Activated T-helper 1 cell treated with Interleukin-2 at 50 U/mL for 16 hours (primary cell): ENCODE data around the gene AATF.

Experiments used
- DNase-seq: peaks from one replicate; pipeline ENCODE4 v3.0.0-alpha.2; 2020; ENCODE audit warnings: low read depth

AATF gene

DNA sequence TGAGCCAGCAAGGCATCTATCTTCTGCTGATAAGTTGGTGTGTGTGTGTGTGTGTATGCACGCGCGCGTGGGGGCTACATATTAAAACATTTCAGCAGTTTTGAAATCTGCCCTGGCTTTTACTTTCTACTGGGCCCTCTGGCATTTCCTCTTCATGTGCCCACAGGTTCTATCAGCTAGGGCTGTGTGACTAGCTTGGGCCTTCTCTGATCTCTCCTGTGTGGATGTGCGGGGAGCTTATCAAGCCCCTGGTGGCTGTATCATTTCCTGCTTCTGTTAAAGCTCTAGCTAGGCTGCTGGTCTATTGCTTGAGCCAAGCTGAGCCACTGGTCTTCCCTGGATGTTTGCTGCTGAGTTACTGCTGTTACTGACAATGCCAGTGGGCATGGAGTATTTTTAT lies 132.5 kb downstream of the AATF start:
- DNase-seq, result no peak

DNA sequence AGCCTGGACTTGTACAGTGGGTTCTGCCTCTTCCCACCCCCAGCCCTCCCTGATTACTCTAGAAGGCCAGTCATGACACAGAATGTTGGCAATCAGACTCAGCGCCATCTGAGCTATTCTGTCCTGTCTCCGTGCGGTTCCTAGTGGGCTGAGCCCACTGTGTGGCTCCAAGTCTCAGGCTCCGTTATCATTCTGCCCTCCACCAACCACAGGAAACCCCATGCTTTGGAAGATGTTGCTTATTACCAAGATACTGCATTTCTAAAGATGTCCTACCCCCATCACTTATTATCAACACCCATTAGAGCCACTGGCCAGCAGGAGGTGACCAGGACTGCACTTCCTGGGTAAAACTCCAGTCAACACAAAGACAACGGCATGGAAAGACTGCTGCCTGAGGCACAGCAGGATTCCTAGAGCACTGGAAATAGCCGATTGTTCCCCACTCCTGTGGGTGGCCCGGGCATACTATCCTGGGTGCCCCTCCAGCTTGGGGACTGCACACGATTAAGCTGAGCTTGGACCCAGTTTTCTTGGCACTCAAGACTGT lies 133.6 kb downstream of the AATF start:
- no peak for DNase-seq

GRCh38 chr17:37082985-37083384 lies 134.2 kb downstream of the AATF start:
- no peak for DNase-seq

GRCh38 chr17:37083456-37083855 lies 134.7 kb downstream of the AATF start:
- DNase-seq, result no peak

GRCh38 chr17:37084372-37084771 lies 135.6 kb downstream of the AATF start:
- DNase-seq, result no peak

DNA sequence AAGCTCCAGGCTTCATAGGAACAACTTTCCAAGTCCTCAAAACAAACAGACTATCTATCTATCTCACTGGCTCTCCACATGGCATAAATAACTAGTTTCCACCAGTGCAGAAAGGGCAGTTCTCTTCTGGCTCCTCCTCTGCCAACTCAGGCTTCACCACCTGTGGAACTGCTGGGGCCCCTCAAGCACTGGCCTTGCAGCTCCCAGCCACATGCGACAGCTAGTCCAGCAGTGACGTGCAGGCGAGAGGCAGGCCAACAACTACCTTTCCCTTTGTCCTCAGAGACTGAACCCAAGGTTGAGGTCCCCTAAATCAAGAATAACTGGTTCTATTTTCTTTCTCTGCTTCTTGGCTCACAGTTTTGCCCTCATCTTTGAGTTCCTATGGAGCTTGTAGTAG lies 137.6 kb downstream of the AATF start:
- no peak for DNase-seq

DNA sequence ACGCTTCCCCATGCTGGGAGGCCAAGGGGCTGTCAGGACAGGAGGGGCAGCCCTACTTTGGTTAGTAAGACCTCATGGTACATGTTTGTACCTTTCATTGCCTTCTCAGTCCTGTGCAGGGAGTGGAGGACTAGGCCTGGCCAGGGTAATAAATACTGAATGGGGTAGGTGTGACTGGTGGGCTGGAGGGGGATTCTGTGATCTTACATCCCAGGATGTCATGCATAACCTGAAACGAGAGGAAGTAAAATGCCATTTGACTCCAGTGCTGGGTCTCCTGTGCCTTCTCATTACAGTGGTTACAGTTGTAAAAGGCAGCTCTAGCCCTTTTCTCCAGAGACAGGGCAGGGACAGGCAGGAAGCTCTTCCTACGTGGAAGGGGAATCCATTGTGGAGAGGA lies 138.2 kb downstream of the AATF start:
- DNase-seq, result no peak

DNA sequence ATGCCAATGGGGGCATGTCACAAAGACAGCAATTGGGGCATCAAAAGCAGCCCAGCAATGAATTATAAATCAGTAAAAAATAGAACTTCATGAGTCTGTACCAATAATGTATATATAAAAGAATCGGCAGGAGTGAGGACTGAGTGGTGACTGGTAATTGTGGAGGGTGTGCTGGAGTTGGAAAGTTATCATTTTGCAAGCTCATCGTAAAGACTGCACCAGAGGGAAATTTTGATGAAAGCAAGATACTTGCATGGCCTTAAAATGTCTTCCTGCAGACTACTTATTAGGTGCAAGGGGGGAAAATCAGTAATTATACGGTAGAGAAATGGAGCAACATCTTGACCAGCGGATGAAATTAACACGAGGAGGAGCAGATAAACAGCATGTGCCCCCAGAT lies 138.9 kb downstream of the AATF start:
- no peak for DNase-seq

- DNase-seq, result no peak
Observed at GRCh38 chr17:37088459-37088858, 139.7 kb downstream of the AATF start.

DNA sequence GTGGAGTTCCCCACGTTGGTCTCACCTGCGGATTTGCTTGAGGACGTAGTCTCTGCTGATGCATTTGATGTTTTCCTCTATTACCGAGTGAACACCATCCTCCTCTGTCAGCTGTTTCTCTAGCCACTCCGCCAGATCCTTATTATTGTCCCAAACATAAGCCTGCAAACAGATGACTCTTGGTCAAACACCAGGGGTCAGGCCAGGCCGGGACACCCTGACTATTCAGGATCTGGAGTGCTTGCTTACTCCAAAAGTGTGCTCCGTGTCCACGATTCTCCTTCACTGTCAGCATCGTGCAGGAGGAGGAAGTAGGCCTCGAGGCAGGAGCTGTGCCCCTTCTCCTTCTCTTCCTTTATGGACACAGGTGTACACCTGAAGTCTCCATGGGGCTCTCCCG lies 140.2 kb downstream of the AATF start:
- DNase-seq, result no peak

GRCh38 chr17:37089956-37090355 lies 141.2 kb downstream of the AATF start:
- DNase-seq, result no peak

- no peak for DNase-seq
Observed at GRCh38 chr17:37090941-37091340, 142.2 kb downstream of the AATF start.

DNA sequence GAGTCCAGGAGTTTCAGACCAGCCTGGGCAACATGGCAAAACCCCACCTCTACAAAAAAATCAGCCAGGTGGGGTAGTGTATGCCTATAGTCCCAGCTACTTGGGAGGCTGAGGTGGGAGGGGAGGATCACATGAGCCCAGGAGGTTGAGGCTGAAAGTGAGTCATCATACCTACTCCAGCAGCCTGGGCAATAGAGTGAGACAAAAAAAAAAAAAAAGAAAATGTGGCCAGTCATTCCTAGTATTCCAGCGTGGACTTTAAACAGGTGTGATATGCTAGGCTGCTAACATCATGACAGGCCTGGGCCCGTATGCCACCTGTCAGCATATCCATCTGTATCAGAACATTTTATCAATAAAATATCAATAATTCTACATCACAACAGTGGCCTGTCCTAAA lies 143.3 kb downstream of the AATF start:
- no peak for DNase-seq

DNA sequence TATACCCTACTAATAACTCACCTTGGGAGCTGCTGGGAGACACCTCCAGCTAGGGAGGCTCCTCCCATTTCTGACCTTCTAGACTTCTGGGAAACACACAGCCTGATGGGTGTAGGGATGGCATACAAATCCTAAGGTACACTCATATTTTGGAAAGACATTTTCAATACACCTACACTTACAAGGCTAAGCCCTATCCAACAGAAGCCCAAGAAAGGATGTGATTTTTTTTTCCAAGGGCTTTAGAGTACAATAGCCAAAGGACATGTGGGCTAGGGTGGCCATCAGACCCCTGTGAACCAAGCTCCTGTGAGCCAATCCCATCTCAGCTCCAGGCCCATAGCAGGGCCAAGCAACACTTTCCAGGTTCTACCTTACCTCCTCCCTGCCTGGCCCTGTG lies 143.9 kb downstream of the AATF start:
- DNase-seq, result no peak

DNA sequence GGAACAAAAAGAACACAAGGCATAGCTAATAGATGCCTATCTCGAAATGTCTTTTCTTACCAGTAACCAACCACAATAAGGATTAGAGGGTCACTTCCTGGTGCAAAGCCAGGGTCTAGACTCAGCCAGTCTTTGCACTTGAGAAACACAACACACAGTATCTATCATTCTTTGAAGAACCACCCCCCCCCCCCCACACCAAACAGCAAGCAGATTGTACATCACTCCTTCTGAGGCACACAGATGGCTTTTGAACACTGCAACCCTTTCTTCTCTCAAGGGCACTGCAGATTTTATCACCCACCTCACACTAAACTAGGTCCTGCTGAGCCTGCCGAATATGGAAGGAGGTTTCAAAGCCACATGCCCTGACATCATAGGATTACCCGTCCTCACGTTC lies 145.6 kb downstream of the AATF start:
- DNase-seq, result no peak

- no peak for DNase-seq
Observed at GRCh38 chr17:37096071-37096470, 147.3 kb downstream of the AATF start.

DNA sequence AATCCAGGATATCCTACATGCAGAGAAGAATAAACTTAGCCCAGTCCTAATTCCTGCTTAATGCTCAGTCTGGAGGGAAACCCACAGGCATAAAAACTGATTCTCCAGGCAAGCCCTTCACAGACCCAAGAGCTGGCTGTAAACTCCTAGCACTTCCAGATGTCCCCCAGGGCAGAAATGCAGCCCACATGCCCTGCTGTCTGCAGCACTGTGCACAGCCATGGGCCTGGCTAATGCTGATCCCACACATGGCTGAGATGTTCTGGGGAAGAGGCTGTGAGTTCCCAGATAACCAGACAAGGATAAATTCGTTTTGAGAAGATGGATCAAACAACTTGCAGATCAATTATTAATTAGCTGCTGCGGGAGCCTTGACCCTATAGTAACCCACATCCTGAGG lies 148.4 kb downstream of the AATF start:
- DNase-seq, result no peak

DNA sequence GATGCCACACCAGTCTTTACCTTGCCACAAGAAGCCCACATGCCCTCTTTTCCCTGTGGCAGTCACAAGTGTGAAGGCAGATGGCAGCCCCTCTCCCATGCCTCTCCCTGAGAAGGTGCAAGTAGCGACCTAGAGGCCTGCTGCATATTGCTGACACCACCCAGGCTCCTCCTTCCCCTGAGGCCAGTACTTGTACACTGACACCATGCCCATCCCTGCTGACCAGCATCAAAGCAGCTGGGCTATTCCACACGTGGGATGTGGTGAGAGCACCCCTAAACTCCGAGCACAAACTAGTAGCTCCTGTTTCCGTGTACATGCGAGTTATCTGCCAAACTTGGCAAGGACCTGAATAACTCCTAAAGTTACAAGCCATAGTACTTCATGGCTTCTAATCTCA lies 149.4 kb downstream of the AATF start:
- DNase-seq, result no peak

GRCh38 chr17:37098910-37099664 lies 150.3 kb downstream of the AATF start:
- DNase-seq, result no peak

- no peak for DNase-seq
Observed at GRCh38 chr17:37100231-37100630, 151.5 kb downstream of the AATF start.

- DNase-seq, result no peak
Observed at GRCh38 chr17:37101306-37101705, 152.6 kb downstream of the AATF start.

GRCh38 chr17:37103231-37103630 lies 154.5 kb downstream of the AATF start:
- no peak for DNase-seq

GRCh38 chr17:37106049-37106448 lies 157.3 kb downstream of the AATF start:
- DNase-seq, result no peak
